GM23338 (cell line): ENCODE measurements around the gene YBEY.

ENCODE experiments used
- CTCF ChIP-seq, 2 experiments: fragments of 200-600 bp in 1 of 2; sonication (generic) in 1 of 2; conservative IDR thresholded peaks; 2 replicates each; pipeline versions ENCODE4 v1.5.1 to v1.6.1; 2016 to 2017; ENCODE audit warnings: antibody characterized with exemption in 2 of 2, low read depth in 2 of 2, mild to moderate bottlenecking in 2 of 2, moderate library complexity in 1 of 2
- EZH2 ChIP-seq: fragments of 200-600 bp; sonication (generic); IDR thresholded peaks from one replicate; pipeline ENCODE4 v1.8.0; 2017; ENCODE audit warnings: antibody characterized with exemption, mild to moderate bottlenecking, low read depth; ENCODE audit not compliant: unreplicated experiment
- EZH2phosphoT487 ChIP-seq: fragments of 200-600 bp; sonication (generic); IDR thresholded peaks from one replicate; pipeline ENCODE4 v1.8.1; 2018; ENCODE audit warnings: antibody characterized with exemption; ENCODE audit not compliant: unreplicated experiment
- POLR2AphosphoS5 ChIP-seq: IDR thresholded peaks from 2 replicates; pipeline ENCODE4 v1.6.1; 2016; ENCODE audit warnings: antibody characterized with exemption, low read depth
- REST ChIP-seq: IDR thresholded peaks from one replicate; pipeline ENCODE4 v1.6.1; 2018; ENCODE audit warnings: antibody characterized with exemption; ENCODE audit not compliant: unreplicated experiment

GRCh38 chr21:46304437-46304836 is 18.3 kb downstream of the YBEY start:
- no peak for TF ChIP-seq CTCF (conservative IDR thresholded peaks at IDR 0.05; ENCODE audit: low read depth in 2 of 2)
- no peak for TF ChIP-seq REST
- no peak for TF ChIP-seq POLR2AphosphoS5
- no peak for TF ChIP-seq EZH2
- TF ChIP-seq EZH2phosphoT487 = no peak
